A549 (cell line): Measurements from ENCODE around the gene ARFIP1. TPM values are rescaled to one million over a fixed set of nuclear protein-coding genes. Genes with fewer than 3 reads are reported as not detected.

Experiments
- ATAC-seq, 2 experiments: fragments of 200-7000 bp in 1 of 2; fragments of >200 bp in 1 of 2; cut with Nextera tagmentation in 1 of 2; cut with Tn5 transposase in 1 of 2; 3 replicates each; pipeline versions ENCODE4 v1.8.0 to v1.9.1; 2018 to 2020; ENCODE audit warnings: mild to moderate bottlenecking in 1 of 2, moderate library complexity in 1 of 2
- CTCF ChIA-PET: fragments of 300-600 bp; sonication (Branson Sonifier 250); formaldehyde crosslinking; extraction: SDS; loops from one replicate; lab custom pipeline; 2021; ENCODE audit warnings: antibody characterized with exemption, inconsistent platforms; lab: Yijun Ruan, JAX
- POLR2A ChIA-PET: fragments of 350-600 bp; formaldehyde crosslinking; extraction: SDS; loops from one replicate; lab custom pipeline; 2021; ENCODE audit warnings: antibody characterized with exemption, inconsistent platforms; lab: Yijun Ruan, JAX
- DNase-seq, 2 experiments: peaks; one replicate each; pipeline versions ENCODE4 v3.0.0 to v3.0.0-alpha.2; 2011 to 2016; ENCODE audit warnings: low read depth in 1 of 2, low spot score in 1 of 2
- FAIRE-seq: peaks from 2 replicates; lab custom pipeline; 2011; peaks lifted over from hg19 to GRCh38; lab: Jason Lieb, UNC
- H3K27ac ChIP-seq, 2 experiments: fragments of >200 bp; sonication (Bioruptor Twin); formaldehyde crosslinking; 3 replicates each; pipeline ENCODE4 v1.5.1; 2016 to 2017
- H3K4me1 ChIP-seq: fragments of >200 bp; sonication (Bioruptor Twin); formaldehyde crosslinking; 3 replicates; pipeline ENCODE4 v1.6.1; 2016
- H3K4me2 ChIP-seq: fragments of >200 bp; sonication (Bioruptor Twin); formaldehyde crosslinking; 3 replicates; pipeline ENCODE4 v1.6.1; 2016
- H3K4me3 ChIP-seq: fragments of >200 bp; sonication (Bioruptor Twin); formaldehyde crosslinking; 3 replicates; pipeline ENCODE4 v1.5.1; 2016
- H3K9me3 ChIP-seq: fragments of >200 bp; sonication (Bioruptor Twin); formaldehyde crosslinking; 3 replicates; pipeline ENCODE4 v1.6.1; 2016
- CBX8 ChIP-seq: fragments of 200-600 bp; sonication (generic); IDR thresholded peaks from 2 replicates; pipeline ENCODE4 v1.6.1; 2016
- CEBPB ChIP-seq, 2 experiments: fragments of >200 bp in 1 of 2; sonication (Bioruptor Twin) in 1 of 2; formaldehyde crosslinking in 1 of 2; IDR thresholded peaks; 2 replicates each; pipeline ENCODE4 v1.6.1; 2012 to 2016
- CHD4 ChIP-seq: fragments of 200-600 bp; sonication (generic); IDR thresholded peaks from 2 replicates; pipeline ENCODE4 v1.6.1; 2016; ENCODE audit warnings: antibody characterized with exemption, mild to moderate bottlenecking, borderline replicate concordance
- CTCF ChIP-seq: fragments of >200 bp; sonication (Bioruptor Twin); formaldehyde crosslinking; IDR thresholded peaks from 3 replicates; pipeline ENCODE4 v1.5.1; 2016
- E2F6 ChIP-seq: IDR thresholded peaks from 2 replicates; pipeline ENCODE4 v1.6.1; 2012; ENCODE audit warnings: low read depth, borderline replicate concordance
- EHMT2 ChIP-seq: fragments of 200-600 bp; sonication (generic); IDR thresholded peaks from 2 replicates; pipeline ENCODE4 v1.6.1; 2016; ENCODE audit warnings: antibody characterized with exemption, low read depth, mild to moderate bottlenecking, moderate library complexity
- EP300 ChIP-seq, 2 experiments: fragments of >200 bp; sonication (Bioruptor Twin); formaldehyde crosslinking; IDR thresholded peaks; 2 replicates in 1 of 2; 3 replicates in 1 of 2; pipeline ENCODE4 v1.6.1; 2016 to 2017
- ESRRA ChIP-seq: fragments of 150-350 bp; IDR thresholded peaks from 2 replicates; pipeline ENCODE4 v1.6.1; 2014; ENCODE audit warnings: mild to moderate bottlenecking, low read length, borderline replicate concordance
- FOSB ChIP-seq: fragments of 250-450 bp; sonication (Bioruptor Pico); IDR thresholded peaks from 2 replicates; pipeline ENCODE4 v1.5.0; 2020; ENCODE audit warnings: mild to moderate bottlenecking, moderate library complexity
- FOXS1 ChIP-seq: fragments of 250-450 bp; sonication (Bioruptor Pico); IDR thresholded peaks from 2 replicates; pipeline ENCODE4 v1.5.0; 2020; ENCODE audit warnings: mild to moderate bottlenecking, moderate library complexity
- GATA3 ChIP-seq: IDR thresholded peaks from 2 replicates; pipeline ENCODE4 v1.6.1; 2012; ENCODE audit warnings: borderline replicate concordance
- HES2 ChIP-seq: fragments of >200 bp; sonication (Bioruptor Twin); formaldehyde crosslinking; IDR thresholded peaks from 2 replicates; pipeline ENCODE4 v1.6.1; 2016
- HEYL ChIP-seq: fragments of 250-450 bp; sonication (Bioruptor Pico); IDR thresholded peaks from 2 replicates; pipeline ENCODE4 v1.8.0; 2021; ENCODE audit warnings: mild to moderate bottlenecking, moderate library complexity
- HMGXB4 ChIP-seq: fragments of 250-450 bp; sonication (Bioruptor Pico); IDR thresholded peaks from 2 replicates; pipeline ENCODE4 v1.5.0; 2021; ENCODE audit warnings: mild to moderate bottlenecking, moderate library complexity, borderline replicate concordance
- HOXB13 ChIP-seq: fragments of 250-450 bp; sonication (Bioruptor Pico); IDR thresholded peaks from 2 replicates; pipeline ENCODE4 v1.5.0; 2020; ENCODE audit warnings: low read depth, mild to moderate bottlenecking, moderate library complexity
- JUN ChIP-seq, 2 experiments: fragments of >200 bp; sonication (Bioruptor Twin); formaldehyde crosslinking; IDR thresholded peaks; 2 replicates in 1 of 2; 3 replicates in 1 of 2; pipeline ENCODE4 v1.6.1; 2016 to 2017
- JUNB ChIP-seq: fragments of >200 bp; sonication (Bioruptor Twin); formaldehyde crosslinking; IDR thresholded peaks from 2 replicates; pipeline ENCODE4 v1.6.1; 2016
- KDM1A ChIP-seq: fragments of 200-600 bp; sonication (generic); IDR thresholded peaks from 2 replicates; pipeline ENCODE4 v1.6.1; 2016; ENCODE audit warnings: low read depth, mild to moderate bottlenecking
- KDM5A ChIP-seq: fragments of 200-600 bp; sonication (generic); IDR thresholded peaks from 2 replicates; pipeline ENCODE4 v1.6.1; 2016; ENCODE audit warnings: antibody characterized with exemption, mild to moderate bottlenecking
- MAFK ChIP-seq: fragments of 450-650 bp; IDR thresholded peaks from 2 replicates; pipeline ENCODE4 v1.6.1; 2014; ENCODE audit not compliant: partially characterized antibody
- MAZ ChIP-seq: fragments of 150-350 bp; IDR thresholded peaks from 2 replicates; pipeline ENCODE4 v1.6.1; 2014; ENCODE audit warnings: antibody characterized with exemption, low read depth, low read length, borderline replicate concordance
- MYC ChIP-seq: IDR thresholded peaks from 2 replicates; pipeline ENCODE4 v1.6.1; 2012; ENCODE audit warnings: mild to moderate bottlenecking, inconsistent platforms, low read length, improper control_type of control experiment, borderline replicate concordance
- NFE2L2 ChIP-seq: fragments of 150-350 bp; conservative IDR thresholded peaks from 2 replicates; pipeline ENCODE4 v1.6.1; 2014; ENCODE audit warnings: low read length
- NPAS2 ChIP-seq: fragments of 250-450 bp; sonication (Bioruptor Pico); IDR thresholded peaks from 2 replicates; pipeline ENCODE4 v1.8.0; 2022; ENCODE audit warnings: mild to moderate bottlenecking, moderate library complexity, borderline replicate concordance
- NR3C1 ChIP-seq: fragments of >200 bp; sonication (Bioruptor Twin); formaldehyde crosslinking; IDR thresholded peaks from 3 replicates; pipeline ENCODE4 v1.6.1; 2017
- PHF8 ChIP-seq: fragments of 200-600 bp; sonication (generic); IDR thresholded peaks from 2 replicates; pipeline ENCODE4 v1.6.1; 2016; ENCODE audit warnings: low read depth, mild to moderate bottlenecking, antibody characterized with exemption, moderate library complexity, borderline replicate concordance
- POLR2AphosphoS2 ChIP-seq: conservative IDR thresholded peaks from 2 replicates; pipeline ENCODE4 v1.6.1; 2012; ENCODE audit warnings: low read length, improper control_type of control experiment, inconsistent platforms
- RARB ChIP-seq: fragments of 250-450 bp; sonication (Bioruptor Pico); IDR thresholded peaks from 2 replicates; pipeline ENCODE4 v1.8.0; 2021; ENCODE audit warnings: mild to moderate bottlenecking, moderate library complexity
- RCOR1 ChIP-seq: fragments of 150-350 bp; IDR thresholded peaks from 2 replicates; pipeline ENCODE4 v1.6.1; 2014; ENCODE audit warnings: antibody characterized with exemption, low read length, low read depth
- TP53 ChIP-seq: fragments of 250-450 bp; sonication (Bioruptor Pico); IDR thresholded peaks from 2 replicates; pipeline ENCODE4 v1.5.0; 2021; ENCODE audit warnings: mild to moderate bottlenecking, moderate library complexity
- USF2 ChIP-seq: fragments of 450-650 bp; IDR thresholded peaks from 2 replicates; pipeline ENCODE4 v1.6.1; 2014; ENCODE audit warnings: antibody characterized with exemption
- WGBS: methylation state at CpG from one replicate; pipeline ENCODE4 v1.1.6; 2017; ENCODE audit errors: missing lambda C conversion rate; 5-methylcytosine and 5-hydroxymethylcytosine counted together
- polyA plus RNA-seq, 4 experiments: library from polyadenylated mRNA; depleted of rRNA in 3 of 4; stranded (reverse); fragments of >200 nt; fragmentation: RNase III in 1 of 4; extraction: RNeasy Plus Mini Kit Qiagen cat#74134 plus additional on column Dnase treatment in 1 of 4; gene quantifications; 2 replicates in 3 of 4; 3 replicates in 1 of 4; pipeline ENCODE4 v1.2.3, GENCODE V29; 2011 to 2017

Gene ARFIP1
- polyA plus RNA-seq, 2 of the 4 experiments (the other 2 are of a cell fraction), result 17.1 to 39.2 TPM

GRCh38 chr4:152887981-152888380 lies 108.2 kb downstream of the ARFIP1 start:
- ChIA-PET POLR2A (no interaction called here), CTCF (no interaction called here)
- DNase-seq (no peak), ATAC-seq (no peak), FAIRE-seq (no peak)
- H3K4me1 ChIP-seq, result no peaks in the 10 kb centered on the region
- H3K4me3 ChIP-seq, result no peak overlapping the region
- H3K4me2 ChIP-seq, result no peak overlapping the region
- WGBS, result 95% methylated on average over 6 of the region's 6 CpGs
- H3K27ac ChIP-seq, result no peak overlapping the region
- no peak for TF ChIP-seq NR3C1
- no peak for TF ChIP-seq EHMT2
- TF ChIP-seq HOXB13, result no peak
- no peak for TF ChIP-seq KDM5A
- TF ChIP-seq POLR2AphosphoS2, result no peak
- TF ChIP-seq NPAS2, result no peak
- no peak for TF ChIP-seq MYC
- TF ChIP-seq FOSB, result no peak
- no peak for TF ChIP-seq RCOR1
- TF ChIP-seq JUN (IDR thresholded peaks at IDR 0.05), result no peak
- no peak for TF ChIP-seq PHF8
- TF ChIP-seq RARB, result no peak
- no peak for TF ChIP-seq GATA3
- TF ChIP-seq USF2, result no peak
- no peaks in the 10 kb centered on the region for H3K9me3 ChIP-seq

GRCh38 chr4:152892974-152893373 lies 113.2 kb downstream of the ARFIP1 start:
- no peak overlapping the region for H3K4me2 ChIP-seq
- no peaks in the 10 kb centered on the region for H3K9me3 ChIP-seq
- DNase-seq (no peak), ATAC-seq (no peak), FAIRE-seq (no peak)
- TF ChIP-seq ESRRA, result no peak
- TF ChIP-seq CBX8, result no peak
- no peak for TF ChIP-seq EP300 (IDR thresholded peaks at IDR 0.05)
- TF ChIP-seq RARB, result no peak
- TF ChIP-seq KDM1A, result no peak
- TF ChIP-seq KDM5A, result no peak
- TF ChIP-seq CEBPB (IDR thresholded peaks at IDR 0.05), result no peak
- no peak for TF ChIP-seq HMGXB4
- TF ChIP-seq E2F6, result no peak
- ChIA-PET POLR2A (no interaction called here), CTCF (interaction anchor here (0.6 kb wide), 1 partner anchor 142 kb away, joined by 3 read pairs; no protein-coding TSS in a partner anchor)
- H3K4me1 ChIP-seq, result 0 out of 3 replicates have a peak, but pooled peaks cover 4% of the 10 kb centered on the region
- no peak overlapping the region for H3K4me3 ChIP-seq
- H3K27ac ChIP-seq, result no peak overlapping the region
- 92% methylated on average over 2 of the region's 2 CpGs for WGBS

GRCh38 chr4:152894673-152895072 lies 114.9 kb downstream of the ARFIP1 start:
- CTCF ChIA-PET, result no interaction called here
- Histone ChIP-seq H3K4me1 (0 out of 3 replicates have a peak, but pooled peaks cover 9% of the 10 kb centered on the region), H3K9me3 (no peaks in the 10 kb centered on the region), H3K4me2 (no peak overlapping the region), H3K27ac (no peak overlapping the region), H3K4me3 (no peak overlapping the region)
- POLR2A ChIA-PET, result no interaction called here
- 88% methylated on average over 1 of the region's 1 CpG for WGBS
- no peak for FAIRE-seq
- DNase-seq, result no peak
- no peak; a peak in 1 of 6 replicates for ATAC-seq
- TF ChIP-seq TP53 (CRISPR knock-in tag) (no peak), MAZ (no peak), JUNB (no peak), NFE2L2 (no peak), CTCF (no peak), RARB (no peak), HOXB13 (no peak), CHD4 (no peak), USF2 (no peak), RCOR1 (no peak), HEYL (CRISPR knock-in tag) (no peak), MAFK (no peak), FOXS1 (CRISPR knock-in tag) (no peak), HES2 (no peak), NPAS2 (no peak)
